ENCODE measurements around the gene IL32. TPM values are rescaled to one million over a fixed set of nuclear protein-coding genes. Genes with fewer than 3 reads are reported as not detected.

Gene IL32
- total and polyA plus RNA-seq, 9 of the 15 experiments (the other 6 are each of a cell fraction or from before 2014, with no cell fraction given), result 0.21 to 2.2 (median 0.37) TPM; not detected in 3

DNA sequence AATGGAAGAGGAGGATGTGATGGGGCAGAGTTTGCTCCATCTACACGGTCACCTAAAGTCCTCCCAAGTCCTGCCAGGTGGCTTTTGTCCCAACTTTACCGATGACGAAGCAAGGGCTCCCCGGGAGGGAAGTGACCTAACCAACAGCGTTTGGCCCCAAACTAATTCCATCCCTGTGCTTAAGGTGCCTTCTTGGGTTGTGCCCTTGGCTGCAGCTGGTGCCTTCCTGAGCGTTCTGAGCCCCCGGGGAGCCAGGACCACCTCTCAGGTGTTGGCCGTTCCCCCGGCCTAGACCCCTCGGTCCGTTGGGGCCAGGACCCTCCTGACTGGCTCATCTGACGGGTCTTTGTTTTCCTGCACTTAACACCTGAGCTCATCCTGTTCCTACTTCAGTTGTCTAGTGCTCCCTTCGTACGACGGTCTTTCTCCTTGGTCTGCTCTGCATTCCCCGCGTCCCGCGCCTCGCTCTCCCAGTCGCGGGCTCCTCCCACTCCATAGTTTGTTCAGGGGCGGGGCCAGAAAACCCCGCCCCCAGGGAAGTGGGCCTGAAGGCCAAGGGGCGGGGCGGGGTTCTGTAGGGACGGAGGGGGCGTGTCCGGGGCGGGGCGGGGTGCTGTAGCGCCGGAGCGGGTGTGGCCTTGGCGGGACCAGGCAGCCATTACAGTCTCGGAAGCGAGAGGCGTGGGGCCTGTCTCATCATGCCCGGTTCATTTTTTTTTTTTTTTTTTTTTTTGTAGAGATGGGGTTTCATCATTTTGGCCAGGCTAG is 34.5 kb downstream of the IL32 start (continued):
- TF ChIP-seq MNT (conservative IDR thresholded peaks at IDR 0.05) (no peak), BRD9 (IDR thresholded peaks at IDR 0.05; ENCODE audit: low read depth, partially characterized antibody) (no peak), MYBL2 (IDR thresholded peaks at IDR 0.05; ENCODE audit: low read depth) (no peak), MYBL2 (CRISPR knock-in tag; IDR thresholded peaks at IDR 0.05; ENCODE audit: borderline replicate concordance) (no peak), SIX5 (IDR thresholded peaks at IDR 0.05; ENCODE audit: borderline replicate concordance in 1 of 2, insufficient read depth in 1 of 2, low read depth in 1 of 2, low read length in 2 of 2) (no peak), ELF2 (CRISPR knock-in tag; IDR thresholded peaks at IDR 0.05) (no peak)
- TF ChIP-seq, protein P1, sequence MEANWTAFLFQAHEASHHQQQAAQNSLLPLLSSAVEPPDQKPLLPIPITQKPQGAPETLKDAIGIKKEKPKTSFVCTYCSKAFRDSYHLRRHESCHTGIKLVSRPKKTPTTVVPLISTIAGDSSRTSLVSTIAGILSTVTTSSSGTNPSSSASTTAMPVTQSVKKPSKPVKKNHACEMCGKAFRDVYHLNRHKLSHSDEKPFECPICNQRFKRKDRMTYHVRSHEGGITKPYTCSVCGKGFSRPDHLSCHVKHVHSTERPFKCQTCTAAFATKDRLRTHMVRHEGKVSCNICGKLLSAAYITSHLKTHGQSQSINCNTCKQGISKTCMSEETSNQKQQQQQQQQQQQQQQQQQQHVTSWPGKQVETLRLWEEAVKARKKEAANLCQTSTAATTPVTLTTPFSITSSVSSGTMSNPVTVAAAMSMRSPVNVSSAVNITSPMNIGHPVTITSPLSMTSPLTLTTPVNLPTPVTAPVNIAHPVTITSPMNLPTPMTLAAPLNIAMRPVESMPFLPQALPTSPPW (CRISPR knock-in tag; IDR thresholded peaks at IDR 0.05), result peak; percentile 70
- TF ChIP-seq, protein P2, sequence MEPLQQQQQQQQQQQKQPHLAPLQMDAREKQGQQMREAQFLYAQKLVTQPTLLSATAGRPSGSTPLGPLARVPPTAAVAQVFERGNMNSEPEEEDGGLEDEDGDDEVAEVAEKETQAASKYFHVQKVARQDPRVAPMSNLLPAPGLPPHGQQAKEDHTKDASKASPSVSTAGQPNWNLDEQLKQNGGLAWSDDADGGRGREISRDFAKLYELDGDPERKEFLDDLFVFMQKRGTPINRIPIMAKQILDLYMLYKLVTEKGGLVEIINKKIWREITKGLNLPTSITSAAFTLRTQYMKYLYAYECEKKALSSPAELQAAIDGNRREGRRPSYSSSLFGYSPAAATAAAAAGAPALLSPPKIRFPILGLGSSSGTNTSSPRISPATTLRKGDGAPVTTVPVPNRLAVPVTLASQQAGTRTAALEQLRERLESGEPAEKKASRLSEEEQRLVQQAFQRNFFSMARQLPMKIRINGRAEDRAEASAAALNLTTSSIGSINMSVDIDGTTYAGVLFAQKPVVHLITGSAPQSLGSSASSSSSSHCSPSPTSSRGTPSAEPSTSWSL (CRISPR knock-in tag; IDR thresholded peaks at IDR 0.05; ENCODE audit: borderline replicate concordance), result no peak
- TF ChIP-seq, protein P3, sequence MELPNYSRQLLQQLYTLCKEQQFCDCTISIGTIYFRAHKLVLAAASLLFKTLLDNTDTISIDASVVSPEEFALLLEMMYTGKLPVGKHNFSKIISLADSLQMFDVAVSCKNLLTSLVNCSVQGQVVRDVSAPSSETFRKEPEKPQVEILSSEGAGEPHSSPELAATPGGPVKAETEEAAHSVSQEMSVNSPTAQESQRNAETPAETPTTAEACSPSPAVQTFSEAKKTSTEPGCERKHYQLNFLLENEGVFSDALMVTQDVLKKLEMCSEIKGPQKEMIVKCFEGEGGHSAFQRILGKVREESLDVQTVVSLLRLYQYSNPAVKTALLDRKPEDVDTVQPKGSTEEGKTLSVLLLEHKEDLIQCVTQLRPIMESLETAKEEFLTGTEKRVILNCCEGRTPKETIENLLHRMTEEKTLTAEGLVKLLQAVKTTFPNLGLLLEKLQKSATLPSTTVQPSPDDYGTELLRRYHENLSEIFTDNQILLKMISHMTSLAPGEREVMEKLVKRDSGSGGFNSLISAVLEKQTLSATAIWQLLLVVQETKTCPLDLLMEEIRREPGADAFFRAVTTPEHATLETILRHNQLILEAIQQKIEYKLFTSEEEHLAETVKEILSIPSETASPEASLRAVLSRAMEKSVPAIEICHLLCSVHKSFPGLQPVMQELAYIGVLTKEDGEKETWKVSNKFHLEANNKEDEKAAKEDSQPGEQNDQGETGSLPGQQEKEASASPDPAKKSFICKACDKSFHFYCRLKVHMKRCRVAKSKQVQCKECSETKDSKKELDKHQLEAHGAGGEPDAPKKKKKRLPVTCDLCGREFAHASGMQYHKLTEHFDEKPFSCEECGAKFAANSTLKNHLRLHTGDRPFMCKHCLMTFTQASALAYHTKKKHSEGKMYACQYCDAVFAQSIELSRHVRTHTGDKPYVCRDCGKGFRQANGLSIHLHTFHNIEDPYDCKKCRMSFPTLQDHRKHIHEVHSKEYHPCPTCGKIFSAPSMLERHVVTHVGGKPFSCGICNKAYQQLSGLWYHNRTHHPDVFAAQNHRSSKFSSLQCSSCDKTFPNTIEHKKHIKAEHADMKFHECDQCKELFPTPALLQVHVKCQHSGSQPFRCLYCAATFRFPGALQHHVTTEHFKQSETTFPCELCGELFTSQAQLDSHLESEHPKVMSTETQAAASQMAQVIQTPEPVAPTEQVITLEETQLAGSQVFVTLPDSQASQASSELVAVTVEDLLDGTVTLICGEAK (IDR thresholded peaks at IDR 0.05), result peak; percentile 66
- TF ChIP-seq, protein P3 (CRISPR knock-in tag; IDR thresholded peaks at IDR 0.05), result no peak
